H1 (cell line): ENCODE data around the gene ENAH. TPM values are rescaled to one million over a fixed set of nuclear protein-coding genes. Genes with fewer than 3 reads are reported as not detected.

ENCODE experiments used
- CEBPB ChIP-seq: IDR thresholded peaks from 2 replicates; pipeline ENCODE4 v1.6.1; 2012; ENCODE audit warnings: low read depth, low read length
- CTBP2 ChIP-seq: IDR thresholded peaks from 2 replicates; pipeline ENCODE4 v1.7.0; 2011; ENCODE audit warnings: borderline replicate concordance, mild to moderate bottlenecking, moderate library complexity, mixed read lengths, low read length; ENCODE audit not compliant: insufficient read depth, insufficient read length
- GABPA ChIP-seq: IDR thresholded peaks from 2 replicates; pipeline ENCODE4 v1.6.1; 2011; ENCODE audit warnings: mild to moderate bottlenecking, low read length, moderate library complexity, borderline replicate concordance; ENCODE audit not compliant: insufficient read depth
- RNF2 ChIP-seq: fragments of 200-900, 300-1000 bp; sonication (generic); IDR thresholded peaks from 2 replicates; pipeline ENCODE4 v1.7.1; 2016; ENCODE audit warnings: borderline replicate concordance, low read depth, mild to moderate bottlenecking, antibody characterized with exemption, low read length; ENCODE audit not compliant: poor library complexity, severe bottlenecking; ENCODE audit errors: missing control alignments
- SIRT6 ChIP-seq: IDR thresholded peaks from one replicate; pipeline ENCODE4 v1.7.1; 2012; ENCODE audit warnings: low read length, inconsistent platforms
- polyA plus RNA-seq, 7 experiments: library from polyadenylated mRNA; depleted of rRNA in 3 of 7; stranded (reverse) in 5 of 7; unstranded in 2 of 7; fragments of >200 nt in 5 of 7; fragments of 200-250 nt in 2 of 7; gene quantifications; 1 replicate in 5 of 7; 2 replicates in 1 of 7; 4 replicates in 1 of 7; pipeline versions ENCODE4 v1.2.1 to v1.2.3, GENCODE V29; 2011 to 2013; ENCODE audit warnings: missing spikeins in 2 of 7, mixed read lengths in 2 of 7
- total RNA-seq: library from RNA; stranded (reverse); fragmentation: NEBNext Ultra II Directional; extraction: Animal tissue kit (Norgen Biotek cat#: 25700); gene quantifications from 2 replicates; pipeline ENCODE4 v1.2.1, GENCODE V29; 2021
- TF ChIP-seq, protein P1 (sequence below): IDR thresholded peaks from 2 replicates; pipeline ENCODE4 v1.6.1; 2012; ENCODE audit warnings: inconsistent platforms

The ENAH gene
- total and polyA plus RNA-seq, 2 of the 8 experiments (the other 6 are each of a cell fraction or from before 2014, with no cell fraction given), result 39.1 to 335 TPM

- TF ChIP-seq, protein P1, sequence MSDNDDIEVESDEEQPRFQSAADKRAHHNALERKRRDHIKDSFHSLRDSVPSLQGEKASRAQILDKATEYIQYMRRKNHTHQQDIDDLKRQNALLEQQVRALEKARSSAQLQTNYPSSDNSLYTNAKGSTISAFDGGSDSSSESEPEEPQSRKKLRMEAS, result no peak
- TF ChIP-seq GABPA (no peak), RNF2 (no peak), CTBP2 (no peak), SIRT6 (no peak), CEBPB (no peak)
Measured at GRCh38 chr1:225601902-225602589, 50.9 kb downstream of the ENAH start (continued).
